IPS DF 6.9 (cell line): ENCODE results near the gene ARHGAP4.

Experiments used
- DNase-seq: peaks from one replicate; pipeline ENCODE4 v3.0.0-alpha.2; 2013; ENCODE audit warnings: low read depth, low spot score
- H3K27ac ChIP-seq: one replicate; pipeline ENCODE4 v1.5.1; 2013; ENCODE audit warnings: low read length, control low read depth
- H3K27me3 ChIP-seq: 2 replicates; pipeline ENCODE4 v1.6.1; 2013; ENCODE audit warnings: mild to moderate bottlenecking, low read length; ENCODE audit not compliant: control insufficient read depth, insufficient read depth
- H3K36me3 ChIP-seq: 2 replicates; pipeline ENCODE4 v1.6.1; 2013; ENCODE audit warnings: low read length; ENCODE audit not compliant: control insufficient read depth, insufficient read depth
- H3K4me1 ChIP-seq: 2 replicates; pipeline ENCODE4 v1.6.1; 2013; ENCODE audit warnings: low read length; ENCODE audit not compliant: control insufficient read depth, insufficient read depth
- H3K4me3 ChIP-seq: 2 replicates; pipeline ENCODE4 v1.5.1; 2013; ENCODE audit warnings: mild to moderate bottlenecking, low read length
- H3K9me3 ChIP-seq: 2 replicates; pipeline ENCODE4 v1.6.1; 2013; ENCODE audit warnings: low read length, inconsistent platforms; ENCODE audit not compliant: control insufficient read depth, insufficient read depth
- WGBS: extraction: QIAGEN DNeasy Blood & Tissue Kit; methylation state at CpG from one replicate; pipeline ENCODE4 v1.1.7; 2013; ENCODE audit warnings: mixed read lengths, missing lambda C conversion rate; ENCODE audit not compliant: insufficient read length, insufficient coverage; 5-methylcytosine and 5-hydroxymethylcytosine counted together

Gene ARHGAP4

DNA sequence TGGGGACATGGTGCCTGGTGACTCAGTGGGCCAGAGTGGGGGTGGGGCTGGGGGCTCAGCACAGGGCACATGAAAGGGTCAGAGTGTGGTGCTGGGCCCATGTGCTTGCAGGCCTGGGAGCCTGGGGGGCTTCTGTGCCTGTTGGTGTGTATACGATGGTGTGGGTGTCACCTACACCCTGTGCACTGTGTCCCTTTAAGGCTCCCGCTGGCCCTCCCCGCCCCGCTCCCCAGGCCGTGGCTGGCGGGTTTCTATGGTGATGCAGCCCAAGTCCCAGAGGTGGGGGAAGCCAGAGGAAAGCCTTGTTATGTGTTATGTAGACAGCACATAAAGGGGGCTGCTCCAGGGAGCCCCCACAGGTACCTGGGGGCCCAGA, 45.6 kb downstream of the ARHGAP4 start:
- peaks cover 17% of the 10 kb centered on the region for H3K4me1 ChIP-seq
- no CpG with 5 or more reads among the region's 6 CpGs for WGBS
- H3K27me3 ChIP-seq = no peaks in the 10 kb centered on the region
- no peaks in the 10 kb centered on the region for H3K9me3 ChIP-seq
- no peaks in the 10 kb centered on the region for H3K36me3 ChIP-seq
- DNase-seq = no peak
- no peak overlapping the region for H3K4me3 ChIP-seq
- no peak overlapping the region for H3K27ac ChIP-seq

DNA sequence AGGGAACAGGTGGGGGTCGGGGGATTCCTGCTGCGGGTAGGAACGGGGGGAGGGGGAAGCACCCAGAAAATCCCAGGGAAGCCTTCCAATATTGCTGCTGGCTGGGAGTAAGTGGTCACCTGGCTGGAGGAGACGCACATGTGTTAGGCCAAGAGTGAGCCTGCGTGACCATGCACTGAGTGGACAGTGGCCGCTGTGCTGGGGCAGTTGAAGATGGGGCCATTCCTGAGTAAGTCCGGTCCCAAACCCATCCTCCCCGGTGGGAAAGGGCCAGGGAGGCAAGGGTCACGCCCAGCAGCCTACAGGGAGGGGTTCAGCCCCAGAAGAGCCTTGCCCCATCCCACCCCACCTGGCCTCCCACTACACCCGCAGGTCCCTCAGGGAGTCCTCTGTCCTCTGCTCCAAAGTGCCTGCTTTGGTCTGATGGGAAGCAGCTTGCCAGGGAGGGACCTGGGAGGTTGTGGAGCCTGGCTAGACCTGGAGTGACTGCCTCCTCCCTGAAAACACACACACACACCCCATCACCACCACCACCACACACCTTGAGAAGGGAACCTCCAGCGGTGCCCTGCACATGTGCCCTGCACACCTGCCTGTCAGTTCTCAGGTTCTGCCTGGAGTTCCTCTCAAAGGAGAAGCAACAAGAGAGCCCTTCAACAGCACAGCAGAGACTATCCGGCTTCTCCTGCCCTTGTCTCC, 46.2 kb downstream of the ARHGAP4 start:
- Histone ChIP-seq H3K9me3 (no peaks in the 10 kb centered on the region), H3K27me3 (no peaks in the 10 kb centered on the region), H3K36me3 (no peaks in the 10 kb centered on the region), H3K4me1 (peaks cover 15% of the 10 kb centered on the region), H3K4me3 (no peak overlapping the region), H3K27ac (no peak overlapping the region)
- no CpG with 5 or more reads among the region's 12 CpGs for WGBS
- no peak for DNase-seq

DNA sequence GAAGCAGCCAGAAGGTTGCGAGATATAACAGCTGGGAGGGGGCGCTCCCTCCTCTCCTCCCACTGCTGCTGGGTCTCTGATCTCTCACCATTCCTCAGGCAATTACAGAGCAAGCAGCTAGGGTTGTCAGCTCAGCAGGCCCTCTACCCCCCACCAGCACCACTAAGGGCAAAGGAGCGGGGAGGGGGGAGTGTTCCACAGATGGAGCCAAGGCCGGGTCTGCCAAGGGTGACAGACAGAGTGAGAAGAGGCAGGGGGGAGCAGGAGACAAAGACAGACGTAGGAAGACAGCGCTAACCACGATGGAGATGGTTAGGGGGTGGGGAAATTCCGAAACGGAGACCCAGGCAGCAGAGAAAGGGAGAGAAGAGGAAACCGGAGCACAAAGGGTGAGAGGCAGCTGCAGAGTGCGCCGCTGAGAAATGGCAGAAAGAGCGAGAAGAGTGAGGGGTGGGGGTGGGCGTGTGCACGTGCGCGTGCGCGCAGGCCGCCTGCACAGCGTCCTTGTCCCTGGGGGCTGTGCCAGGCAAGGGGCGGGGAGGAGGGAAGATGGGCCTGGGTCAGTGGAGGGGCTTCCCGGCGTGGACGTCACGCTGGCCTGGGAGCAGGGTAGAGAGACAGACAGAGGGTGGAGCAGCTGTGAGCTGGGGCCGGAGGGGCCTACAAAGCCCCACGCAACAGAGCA, 47.0 kb downstream of the ARHGAP4 start:
- peaks cover 15% of the 10 kb centered on the region for H3K4me1 ChIP-seq
- no peaks in the 10 kb centered on the region for H3K9me3 ChIP-seq
- no peak overlapping the region; the same call in 1 of the 2 replicates for H3K4me3 ChIP-seq
- no CpG with 5 or more reads among the region's 28 CpGs for WGBS
- H3K36me3 ChIP-seq = no peaks in the 10 kb centered on the region
- no peaks in the 10 kb centered on the region for H3K27me3 ChIP-seq
- no peak overlapping the region for H3K27ac ChIP-seq
- DNase-seq = no peak

DNA sequence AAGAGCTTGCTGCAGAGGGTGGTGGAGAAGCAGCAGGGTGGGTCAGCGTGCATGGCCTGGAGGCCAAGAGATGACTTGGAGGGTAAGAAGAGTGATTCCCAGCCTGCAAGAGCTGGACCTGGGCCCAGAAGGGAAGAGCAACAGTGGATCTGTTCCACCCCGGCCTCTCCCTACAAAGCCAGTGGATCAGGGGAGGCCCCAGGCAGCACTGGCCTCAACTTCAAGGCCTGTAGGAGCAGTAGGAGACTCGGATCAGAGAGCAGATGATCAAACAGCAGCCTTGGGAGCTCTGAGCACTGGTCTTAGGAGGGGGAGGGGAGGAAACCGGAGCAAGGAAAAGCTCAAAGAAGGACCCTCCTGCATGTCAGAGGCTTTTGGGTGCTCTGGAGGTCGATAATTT, 47.7 kb downstream of the ARHGAP4 start:
- Histone ChIP-seq H3K27me3 (no peaks in the 10 kb centered on the region), H3K4me3 (no peak overlapping the region), H3K4me1 (peaks cover 15% of the 10 kb centered on the region), H3K36me3 (no peaks in the 10 kb centered on the region), H3K27ac (no peak overlapping the region), H3K9me3 (no peaks in the 10 kb centered on the region)
- DNase-seq = no peak
- WGBS = no CpG with 5 or more reads among the region's 5 CpGs

DNA sequence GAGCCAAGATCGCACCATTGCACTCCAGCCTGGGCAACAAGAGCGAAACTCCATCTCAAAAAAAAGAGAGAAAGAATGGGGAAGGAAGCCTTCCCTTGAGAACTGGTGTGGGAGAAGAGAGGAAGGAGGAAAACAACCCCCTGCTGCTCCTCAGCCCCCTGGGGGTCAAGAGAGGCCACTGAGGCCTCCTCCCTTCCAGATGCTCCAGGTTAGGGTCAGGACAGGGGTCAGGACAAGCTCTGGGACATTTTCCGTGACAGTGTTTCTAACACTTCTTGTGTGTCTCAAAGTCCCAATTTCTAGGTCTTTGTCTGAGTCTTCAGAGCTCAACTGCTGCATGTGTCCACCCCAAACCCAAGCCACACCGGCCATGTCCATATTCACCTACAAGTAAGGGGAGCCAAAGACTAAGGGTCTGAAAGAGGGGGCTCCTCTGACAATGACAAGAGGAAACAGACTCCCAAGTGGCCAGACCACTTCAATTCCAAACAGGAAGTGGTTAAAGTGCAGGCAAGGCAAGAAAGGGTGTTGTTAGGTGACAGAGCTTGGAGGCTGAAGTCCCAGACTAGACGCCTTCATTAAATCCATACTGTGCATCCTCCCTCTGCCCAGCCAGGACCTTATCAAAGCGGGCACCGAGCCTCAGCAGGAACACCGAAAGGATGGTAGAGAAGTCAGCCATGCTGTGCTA, 48.3 kb downstream of the ARHGAP4 start:
- H3K4me3 ChIP-seq = no peak overlapping the region

DNA sequence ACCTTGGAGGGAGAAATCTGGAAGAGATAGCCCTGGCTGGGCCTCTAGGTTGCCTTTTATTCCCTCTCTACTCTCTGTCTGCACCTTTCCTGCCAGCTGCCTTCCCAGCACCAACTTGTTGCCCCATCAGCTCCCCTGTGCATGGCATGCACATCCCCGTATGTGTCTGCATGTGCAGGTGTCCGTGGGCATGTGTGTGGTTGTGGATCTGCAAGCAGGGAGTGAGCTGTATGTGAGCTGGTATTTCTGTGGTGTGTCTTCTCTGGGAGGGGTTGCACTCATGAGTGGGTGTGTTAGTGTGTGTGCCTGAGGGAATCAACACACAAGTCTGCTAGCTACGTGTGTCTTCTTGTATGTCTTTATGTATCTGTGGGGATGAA, 50.0 kb downstream of the ARHGAP4 start:
- no peak overlapping the region for H3K4me3 ChIP-seq
- H3K27me3 ChIP-seq = no peaks in the 10 kb centered on the region

More for the DNA sequence above, 48.3 kb downstream of the ARHGAP4 start:
- no peaks in the 10 kb centered on the region for H3K27me3 ChIP-seq
- no peak overlapping the region for H3K27ac ChIP-seq
- WGBS = no CpG with 5 or more reads among the region's 8 CpGs
- H3K36me3 ChIP-seq = no peaks in the 10 kb centered on the region
- no peak for DNase-seq
- H3K4me1 ChIP-seq = peaks cover 12% of the 10 kb centered on the region
- no peaks in the 10 kb centered on the region for H3K9me3 ChIP-seq

DNA sequence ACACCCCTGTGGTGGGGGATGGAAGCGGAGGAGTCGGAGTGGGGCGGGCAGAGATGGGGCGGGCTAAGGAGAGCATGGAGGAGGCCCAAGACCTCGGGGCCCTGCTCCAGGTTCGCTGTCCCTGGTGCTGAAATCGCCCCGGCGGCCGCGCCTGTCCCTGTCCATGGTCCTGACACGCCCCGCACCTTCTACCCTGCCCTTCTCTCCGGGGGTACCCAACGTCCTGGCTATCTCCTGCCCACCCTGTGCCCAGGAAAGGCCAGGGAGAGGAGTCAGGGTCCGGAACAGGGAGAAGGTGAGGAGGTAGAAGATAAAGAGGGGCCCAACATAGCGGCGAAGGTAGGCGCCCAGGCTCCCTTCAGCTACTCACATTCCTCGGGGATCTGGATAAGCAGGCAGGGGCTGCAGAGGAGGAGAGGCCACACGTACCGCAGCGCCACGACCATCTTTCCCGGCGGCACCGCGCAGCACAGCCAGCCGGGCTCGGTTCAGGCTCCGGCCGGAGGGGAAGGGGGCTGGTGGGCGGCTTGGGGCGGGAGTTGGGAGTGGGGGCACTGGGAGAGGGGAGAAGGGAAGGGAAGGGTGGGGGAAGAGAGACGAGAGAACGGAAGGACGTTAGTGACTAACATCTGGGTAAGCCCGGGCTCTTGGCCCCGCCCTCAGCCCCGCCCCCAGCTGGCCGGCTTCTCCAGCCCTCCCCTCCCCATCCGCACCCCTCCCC, 50.5 kb downstream of the ARHGAP4 start:
- Histone ChIP-seq H3K4me3 (no peak overlapping the region), H3K36me3 (no peaks in the 10 kb centered on the region), H3K27me3 (no peaks in the 10 kb centered on the region), H3K9me3 (no peaks in the 10 kb centered on the region), H3K27ac (no peak overlapping the region), H3K4me1 (peaks cover 12% of the 10 kb centered on the region)
- DNase-seq = no peak
- no CpG with 5 or more reads among the region's 42 CpGs for WGBS

More for the DNA sequence above, 50.0 kb downstream of the ARHGAP4 start:
- no peaks in the 10 kb centered on the region for H3K9me3 ChIP-seq
- peaks cover 12% of the 10 kb centered on the region for H3K4me1 ChIP-seq
- WGBS = no CpG with 5 or more reads among the region's 3 CpGs
- H3K36me3 ChIP-seq = no peaks in the 10 kb centered on the region
- no peak overlapping the region for H3K27ac ChIP-seq
- DNase-seq = no peak

DNA sequence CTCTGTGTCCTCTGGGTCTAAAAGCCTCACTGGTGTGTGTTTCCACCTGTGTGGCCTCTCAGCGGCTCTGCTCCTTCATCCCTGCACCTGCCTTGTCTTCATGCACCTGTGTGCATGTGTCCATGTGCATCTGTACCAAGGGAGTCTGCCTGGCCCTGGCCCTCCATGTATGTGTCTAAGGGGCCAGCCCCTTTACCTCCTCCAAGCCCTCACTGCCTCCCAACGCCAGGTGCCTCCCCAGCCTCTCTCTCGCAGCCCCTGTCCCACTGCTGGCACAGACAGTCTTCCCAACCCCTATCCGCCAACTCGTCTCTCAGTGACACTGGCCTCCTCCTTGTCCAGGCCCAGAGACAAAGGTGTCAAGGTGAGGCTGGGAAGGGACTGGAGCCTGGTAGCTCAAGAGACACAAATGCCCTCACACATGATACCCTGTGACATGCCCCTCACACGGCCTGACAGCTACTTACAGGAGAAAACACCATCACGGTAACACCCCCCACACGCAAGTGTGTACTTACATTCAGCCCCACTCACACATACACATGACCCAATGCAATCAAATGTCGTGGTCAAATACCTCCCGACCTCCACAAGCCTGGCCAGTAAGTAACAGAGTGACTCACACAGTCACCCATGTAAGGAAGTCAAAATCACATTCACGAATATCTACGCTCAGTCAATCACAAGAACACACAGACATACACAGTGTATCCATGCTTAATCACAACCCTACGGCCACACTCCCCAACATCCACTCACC, 51.5 kb downstream of the ARHGAP4 start:
- H3K36me3 ChIP-seq = no peaks in the 10 kb centered on the region; the same call in 1 of the 2 replicates
- H3K9me3 ChIP-seq = no peaks in the 10 kb centered on the region
- H3K4me1 ChIP-seq = peaks cover 6% of the 10 kb centered on the region; the same call in 1 of the 2 replicates
- WGBS = no CpG with 5 or more reads among the region's 13 CpGs
- H3K27me3 ChIP-seq = no peaks in the 10 kb centered on the region
- no peak for DNase-seq
- no peak overlapping the region for H3K27ac ChIP-seq
- no peak overlapping the region for H3K4me3 ChIP-seq

DNA sequence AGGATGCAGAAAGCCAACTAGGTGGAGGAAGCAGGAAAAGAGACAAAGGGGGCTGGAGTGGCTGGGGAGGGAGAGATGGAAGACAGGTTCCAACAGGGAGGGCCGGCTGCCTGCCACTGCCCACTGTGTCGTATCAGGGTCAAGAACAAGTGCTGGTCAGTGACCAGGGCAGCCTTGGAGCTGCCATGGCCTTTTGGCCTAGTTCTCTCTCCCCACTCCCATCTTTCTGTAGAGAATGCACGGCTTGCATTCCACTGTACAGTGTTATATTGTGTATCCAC, 52.0 kb downstream of the ARHGAP4 start:
- no peak overlapping the region for H3K27ac ChIP-seq
- no peak for DNase-seq
- H3K36me3 ChIP-seq = no peaks in the 10 kb centered on the region; the same call in 1 of the 2 replicates
- no peaks in the 10 kb centered on the region for H3K9me3 ChIP-seq
- H3K4me1 ChIP-seq = peaks cover 4% of the 10 kb centered on the region; the same call in 1 of the 2 replicates
- no CpG with 5 or more reads among the region's 3 CpGs for WGBS
- no peak overlapping the region for H3K4me3 ChIP-seq
- H3K27me3 ChIP-seq = no peaks in the 10 kb centered on the region
